ENCODE data around the gene PARD6B. TPM values are rescaled to one million over a fixed set of nuclear protein-coding genes. Genes with fewer than 3 reads are reported as not detected.

The PARD6B gene
- total and polyA plus RNA-seq, 12 donors: 1.3 to 7.1 (median 3.4) TPM

DNA sequence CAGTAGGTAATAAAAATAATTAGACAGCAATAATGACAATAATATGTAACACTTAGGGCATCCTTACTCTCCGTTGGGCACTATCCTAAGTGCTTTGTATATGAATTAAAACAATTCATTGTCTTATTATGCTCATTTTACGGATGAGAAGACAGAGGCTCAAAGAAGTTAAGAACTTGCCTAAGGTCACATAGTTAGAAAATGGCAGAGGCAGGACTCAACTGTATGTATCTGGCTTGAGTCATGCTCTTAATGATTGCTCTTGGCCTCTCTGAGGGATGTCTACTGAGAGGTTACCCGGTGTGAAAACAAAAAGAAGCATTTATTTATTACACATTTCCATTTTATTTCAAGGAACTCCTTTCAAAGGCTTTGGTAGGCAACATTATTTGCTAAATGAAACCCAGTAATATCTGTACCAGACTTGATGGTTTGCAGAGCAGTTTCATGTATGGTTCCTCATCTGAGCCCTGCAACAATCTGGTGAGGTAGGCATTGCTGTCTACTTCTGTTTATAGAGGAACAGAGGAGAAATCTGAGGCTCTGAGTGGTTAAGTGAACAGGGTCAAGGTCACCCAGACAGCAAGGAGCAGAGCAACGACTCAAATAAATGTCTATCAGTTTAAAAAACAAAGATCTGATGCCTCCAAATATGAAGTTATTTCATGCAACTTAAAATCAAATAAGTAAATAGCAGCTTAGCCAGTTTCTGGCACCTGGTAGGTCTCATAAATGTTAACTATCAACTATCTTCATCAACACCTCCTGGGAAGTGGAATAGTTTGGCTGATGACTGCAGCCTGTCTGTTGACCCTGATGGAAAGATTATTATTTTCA lies 4.2 kb upstream of the PARD6B start:
- Histone ChIP-seq H3K4me3 (no peak overlapping the region), H3K9me3 (no peaks in the 10 kb centered on the region), H3K4me1 (peaks cover 8 to 40% (median 32%) of the 10 kb centered on the region in 9 donors), H3K27me3 (peaks cover 0 to 9% (median 3%) of the 10 kb centered on the region in 7 donors), H3K27ac (no peak overlapping the region), H3K36me3 (no peaks in the 10 kb centered on the region)
- TF ChIP-seq, protein P1, sequence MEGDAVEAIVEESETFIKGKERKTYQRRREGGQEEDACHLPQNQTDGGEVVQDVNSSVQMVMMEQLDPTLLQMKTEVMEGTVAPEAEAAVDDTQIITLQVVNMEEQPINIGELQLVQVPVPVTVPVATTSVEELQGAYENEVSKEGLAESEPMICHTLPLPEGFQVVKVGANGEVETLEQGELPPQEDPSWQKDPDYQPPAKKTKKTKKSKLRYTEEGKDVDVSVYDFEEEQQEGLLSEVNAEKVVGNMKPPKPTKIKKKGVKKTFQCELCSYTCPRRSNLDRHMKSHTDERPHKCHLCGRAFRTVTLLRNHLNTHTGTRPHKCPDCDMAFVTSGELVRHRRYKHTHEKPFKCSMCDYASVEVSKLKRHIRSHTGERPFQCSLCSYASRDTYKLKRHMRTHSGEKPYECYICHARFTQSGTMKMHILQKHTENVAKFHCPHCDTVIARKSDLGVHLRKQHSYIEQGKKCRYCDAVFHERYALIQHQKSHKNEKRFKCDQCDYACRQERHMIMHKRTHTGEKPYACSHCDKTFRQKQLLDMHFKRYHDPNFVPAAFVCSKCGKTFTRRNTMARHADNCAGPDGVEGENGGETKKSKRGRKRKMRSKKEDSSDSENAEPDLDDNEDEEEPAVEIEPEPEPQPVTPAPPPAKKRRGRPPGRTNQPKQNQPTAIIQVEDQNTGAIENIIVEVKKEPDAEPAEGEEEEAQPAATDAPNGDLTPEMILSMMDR (IDR thresholded peaks at IDR 0.05): no peak
- no peak for DNase-seq
- no peak for ATAC-seq
- WGBS, 2 donors: 76 to 78% methylated on average over 4 of the region's 4 CpGs
- intact Hi-C loops (cut with DNase I): no loop called here

DNA sequence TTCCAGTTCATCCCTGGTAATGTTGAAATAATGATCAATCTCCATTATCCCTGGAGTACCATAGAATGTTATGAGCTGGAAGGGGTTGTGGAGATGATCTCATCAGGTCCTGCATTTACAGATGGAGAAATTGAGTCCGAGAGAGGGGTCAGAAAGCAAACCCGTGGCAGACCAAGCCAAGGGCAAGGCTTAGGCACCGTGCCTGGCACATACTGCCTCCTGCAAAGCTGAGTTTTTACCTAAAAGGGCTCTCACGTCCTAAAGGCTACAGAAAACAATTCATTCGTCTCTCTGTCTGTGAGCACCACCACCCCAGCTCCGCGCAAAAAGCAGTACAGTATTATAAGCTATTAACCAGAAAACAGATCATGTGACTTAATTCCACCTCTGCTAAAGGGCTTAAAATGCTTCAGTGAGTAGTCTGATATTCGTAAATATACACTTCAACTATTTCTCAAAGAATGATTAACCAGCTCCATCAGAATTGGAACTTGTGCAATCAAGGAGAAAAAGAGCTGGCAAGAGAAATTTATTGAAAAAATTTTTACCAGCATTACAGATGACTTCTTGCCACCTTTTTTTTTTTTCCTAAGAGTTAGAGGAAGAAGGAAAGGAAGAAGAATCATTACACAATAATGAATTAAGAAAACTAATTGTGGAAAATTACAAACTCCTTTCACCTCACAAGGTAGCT lies 3.4 kb upstream of the PARD6B start:
- Histone ChIP-seq H3K4me1 (peaks cover 8 to 41% (median 36%) of the 10 kb centered on the region in 9 donors), H3K36me3 (no peaks in the 10 kb centered on the region), H3K27ac (no peak overlapping the region), H3K27me3 (peaks cover 0 to 17% (median 3%) of the 10 kb centered on the region in 7 donors), H3K4me3 (no peak overlapping the region), H3K9me3 (no peaks in the 10 kb centered on the region)
- intact Hi-C loops (cut with DNase I): no loop called here
- no peak for ATAC-seq
- TF ChIP-seq, protein P1 (IDR thresholded peaks at IDR 0.05): no peak
- no peak for DNase-seq
- WGBS, 2 donors: 79 to 82% methylated on average over 8 of the region's 8 CpGs

DNA sequence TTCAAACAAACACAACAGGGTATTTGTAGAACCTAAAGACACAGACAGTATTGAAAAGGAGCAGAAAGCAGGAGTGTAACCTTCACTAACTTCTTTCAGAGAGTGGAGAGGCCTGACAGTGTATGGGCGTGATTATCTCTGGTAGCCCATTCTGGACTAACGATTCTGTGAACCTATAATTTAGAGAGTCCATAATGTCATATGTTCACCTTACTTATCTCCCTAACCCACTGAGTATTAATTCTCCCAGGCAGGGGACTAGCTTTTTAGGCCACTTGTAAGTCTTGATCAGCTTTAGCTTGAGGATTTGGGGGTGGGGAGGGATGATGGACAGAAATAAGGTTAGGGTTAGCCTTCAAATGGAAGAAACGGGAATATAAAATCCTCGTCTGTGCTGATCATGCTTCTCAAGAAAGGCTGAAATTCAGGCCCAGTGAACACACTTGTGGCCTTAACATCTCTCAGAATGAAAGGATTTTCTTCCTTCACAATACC lies 2.8 kb upstream of the PARD6B start:
- H3K4me3 ChIP-seq: no peak overlapping the region
- no peaks in the 10 kb centered on the region for H3K9me3 ChIP-seq
- intact Hi-C loops (cut with DNase I): no loop called here
- DNase-seq: no peak
- TF ChIP-seq, protein P1 (IDR thresholded peaks at IDR 0.05): no peak
- H3K27me3 ChIP-seq: peaks cover 0 to 17% (median 3%) of the 10 kb centered on the region in 7 donors
- H3K4me1 ChIP-seq: peaks cover 8 to 44% (median 36%) of the 10 kb centered on the region in 9 donors
- H3K27ac ChIP-seq: no peak overlapping the region
- no peak for ATAC-seq
- 87 to 91% methylated on average over 4 of the region's 4 CpGs for WGBS, 2 donors
- H3K36me3 ChIP-seq: no peaks in the 10 kb centered on the region

DNA sequence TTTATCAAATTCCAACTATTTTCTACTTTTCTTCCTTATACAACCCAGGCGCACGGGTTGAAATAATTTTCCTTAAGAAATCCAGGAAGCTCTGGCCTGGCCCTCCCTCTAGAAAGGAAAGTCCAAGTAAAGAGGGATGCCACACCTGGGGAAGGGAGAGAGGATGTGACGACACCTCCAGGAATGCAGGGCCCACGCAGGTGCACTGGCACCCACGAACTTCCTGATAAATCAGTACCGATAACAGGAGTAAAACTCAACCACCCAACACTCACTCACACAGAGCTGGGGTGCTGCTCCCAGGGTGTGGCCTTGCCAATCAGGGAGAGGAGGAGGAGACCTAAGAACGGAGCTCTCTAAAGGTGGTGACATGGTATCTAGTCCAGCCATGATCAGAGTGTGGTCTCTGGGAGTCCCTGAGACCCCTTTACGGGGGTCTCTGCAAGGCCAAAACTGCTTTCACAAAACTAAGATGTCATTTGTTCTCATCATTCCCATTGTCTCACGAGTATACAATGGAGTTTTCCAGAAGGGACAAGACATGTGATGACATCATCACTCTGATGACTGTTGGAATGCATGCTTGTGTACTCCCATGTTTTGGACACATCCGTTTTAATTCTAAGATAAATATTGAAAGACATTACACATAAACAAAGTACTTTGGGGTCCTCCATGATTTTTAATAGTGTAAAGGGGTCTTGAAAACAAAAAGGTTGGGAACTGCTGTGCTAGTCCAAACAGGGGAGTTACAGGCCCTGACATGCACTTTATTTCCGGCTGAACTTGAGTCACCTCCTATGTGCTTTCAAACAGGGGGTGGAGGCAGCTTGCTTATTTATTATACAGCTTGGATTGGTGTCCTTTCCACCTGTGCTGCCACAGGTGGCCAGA lies 2.2 kb upstream of the PARD6B start:
- no peak for ATAC-seq
- H3K27me3 ChIP-seq: peaks cover 0 to 17% (median 3%) of the 10 kb centered on the region in 7 donors
- H3K4me3 ChIP-seq: no peak overlapping the region
- no peaks in the 10 kb centered on the region for H3K9me3 ChIP-seq
- no peak for DNase-seq
- WGBS, 2 donors: 75 to 81% methylated on average over 11 of the region's 11 CpGs
- intact Hi-C loops (cut with DNase I): no loop called here
- H3K27ac ChIP-seq: no peak overlapping the region
- H3K36me3 ChIP-seq: no peaks in the 10 kb centered on the region
- TF ChIP-seq, protein P1 (IDR thresholded peaks at IDR 0.05): no peak
- H3K4me1 ChIP-seq: peaks cover 8 to 49% (median 34%) of the 10 kb centered on the region in 9 donors

Data from heart right ventricle (tissue), 16 donors.